Measurements from ENCODE around the gene SLC25A20.
"Not testable (repeated sequence)": the region's sequence is repeated elsewhere in the genome, so short reads cannot be mapped to it uniquely, and the experiment has no call there.

Gene SLC25A20

GRCh38 chr3:48837163-48837562 is 61.5 kb downstream of the SLC25A20 start:
- peaks cover 12% of the 10 kb centered on the region for H3K36me3 Mint-ChIP-seq (ENCODE audit: low read depth)
- DNase-seq (no peak), ATAC-seq (no peak)
- H3K27me3 Mint-ChIP-seq, result no peaks in the 10 kb centered on the region
- H3K9me3 Mint-ChIP-seq, result no peaks in the 10 kb centered on the region
- H3K27ac Mint-ChIP-seq, result no peak overlapping the region
- H3K4me1 Mint-ChIP-seq, result peaks cover 16% of the 10 kb centered on the region
- H3K4me3 Mint-ChIP-seq, result no peak overlapping the region

- peaks cover 16% of the 10 kb centered on the region for H3K4me1 Mint-ChIP-seq
- H3K36me3 Mint-ChIP-seq (ENCODE audit: low read depth), result peaks cover 12% of the 10 kb centered on the region
- no peaks in the 10 kb centered on the region for H3K9me3 Mint-ChIP-seq
- no peak overlapping the region for H3K4me3 Mint-ChIP-seq
- H3K27ac Mint-ChIP-seq, result no peak overlapping the region
- no peaks in the 10 kb centered on the region for H3K27me3 Mint-ChIP-seq
- ATAC-seq (no peak), DNase-seq (no peak)
Observed at GRCh38 chr3:48835650-48836366, 62.9 kb downstream of the SLC25A20 start.

- Mint-ChIP-seq H3K27ac (no peak overlapping the region), H3K27me3 (no peaks in the 10 kb centered on the region), H3K36me3 (ENCODE audit: low read depth) (peaks cover 7% of the 10 kb centered on the region), H3K4me3 (no peak overlapping the region), H3K4me1 (peaks cover 11% of the 10 kb centered on the region), H3K9me3 (no peaks in the 10 kb centered on the region)
- ATAC-seq (no peak), DNase-seq (no peak)
Observed at GRCh38 chr3:48832684-48833083, 66.0 kb downstream of the SLC25A20 start.

- Mint-ChIP-seq H3K27ac (no peak overlapping the region), H3K4me1 (peaks cover 8% of the 10 kb centered on the region), H3K9me3 (no peaks in the 10 kb centered on the region), H3K4me3 (no peak overlapping the region), H3K27me3 (no peaks in the 10 kb centered on the region), H3K36me3 (ENCODE audit: low read depth) (peaks cover 4% of the 10 kb centered on the region)
- no peak for ATAC-seq
- no peak for DNase-seq
Observed at GRCh38 chr3:48830715-48831114, 68.0 kb downstream of the SLC25A20 start.

GRCh38 chr3:48829525-48829924 is 69.2 kb downstream of the SLC25A20 start:
- H3K27me3 Mint-ChIP-seq; H3K9me3 Mint-ChIP-seq; H3K4me3 Mint-ChIP-seq; H3K36me3 Mint-ChIP-seq (ENCODE audit: low read depth); DNase-seq; ATAC-seq; H3K27ac Mint-ChIP-seq; H3K4me1 Mint-ChIP-seq: not testable (repeated sequence)

- not testable (repeated sequence) for H3K4me3 Mint-ChIP-seq; H3K9me3 Mint-ChIP-seq; ATAC-seq; DNase-seq; H3K36me3 Mint-ChIP-seq (ENCODE audit: low read depth); H3K27me3 Mint-ChIP-seq; H3K4me1 Mint-ChIP-seq; H3K27ac Mint-ChIP-seq
Observed at GRCh38 chr3:48827874-48828273, 70.8 kb downstream of the SLC25A20 start.

- DNase-seq (no peak), ATAC-seq (no peak)
- no peak overlapping the region for H3K4me3 Mint-ChIP-seq
- H3K9me3 Mint-ChIP-seq, result no peaks in the 10 kb centered on the region
- peaks cover 7% of the 10 kb centered on the region for H3K4me1 Mint-ChIP-seq
- peaks cover 3% of the 10 kb centered on the region for H3K36me3 Mint-ChIP-seq (ENCODE audit: low read depth)
- H3K27me3 Mint-ChIP-seq, result no peaks in the 10 kb centered on the region
- no peak overlapping the region for H3K27ac Mint-ChIP-seq
Observed at GRCh38 chr3:48826451-48826850, 72.2 kb downstream of the SLC25A20 start.

- Mint-ChIP-seq H3K27me3 (no peaks in the 10 kb centered on the region), H3K4me1 (peaks cover 14% of the 10 kb centered on the region)
Observed at GRCh38 chr3:48820612-48821324, 77.9 kb downstream of the SLC25A20 start.

GRCh38 chr3:48819234-48820221 is 79.2 kb downstream of the SLC25A20 start:
- Mint-ChIP-seq H3K36me3 (ENCODE audit: low read depth) (peaks cover 3% of the 10 kb centered on the region), H3K27me3 (no peaks in the 10 kb centered on the region), H3K27ac (no peak overlapping the region), H3K4me3 (no peak overlapping the region), H3K4me1 (peaks cover 14% of the 10 kb centered on the region), H3K9me3 (no peaks in the 10 kb centered on the region)
- DNase-seq (no peak), ATAC-seq (no peak)

More at GRCh38 chr3:48820612-48821324, 77.9 kb downstream of the SLC25A20 start:
- no peak for ATAC-seq
- Mint-ChIP-seq H3K4me3 (no peak overlapping the region), H3K9me3 (no peaks in the 10 kb centered on the region), H3K27ac (no peak overlapping the region), H3K36me3 (ENCODE audit: low read depth) (peaks cover 3% of the 10 kb centered on the region)
- no peak for DNase-seq

- peak overlapping the region; percentile 58 for H3K4me3 Mint-ChIP-seq
- H3K4me1 Mint-ChIP-seq, result peaks cover 32% of the 10 kb centered on the region
- ATAC-seq (no peak), DNase-seq (no peak)
- no peaks in the 10 kb centered on the region for H3K27me3 Mint-ChIP-seq
- peaks cover 6% of the 10 kb centered on the region for H3K36me3 Mint-ChIP-seq (ENCODE audit: low read depth)
- H3K9me3 Mint-ChIP-seq, result no peaks in the 10 kb centered on the region
- H3K27ac Mint-ChIP-seq, result peak overlapping the region; percentile 68
Observed at GRCh38 chr3:48811524-48811923, 87.2 kb downstream of the SLC25A20 start.

Data from activated naive CD8-positive, alpha-beta T cell treated with anti-CD3 and anti-CD28 coated beads, Interleukin-2, amount 50 U/mL, for 24 hours (primary cell).